Measurements from ENCODE around the gene PPP1R36.
"Not testable (repeated sequence)": the region's sequence is repeated elsewhere in the genome, so short reads cannot be mapped to it uniquely, and the experiment has no call there.

PPP1R36 gene, protein sequence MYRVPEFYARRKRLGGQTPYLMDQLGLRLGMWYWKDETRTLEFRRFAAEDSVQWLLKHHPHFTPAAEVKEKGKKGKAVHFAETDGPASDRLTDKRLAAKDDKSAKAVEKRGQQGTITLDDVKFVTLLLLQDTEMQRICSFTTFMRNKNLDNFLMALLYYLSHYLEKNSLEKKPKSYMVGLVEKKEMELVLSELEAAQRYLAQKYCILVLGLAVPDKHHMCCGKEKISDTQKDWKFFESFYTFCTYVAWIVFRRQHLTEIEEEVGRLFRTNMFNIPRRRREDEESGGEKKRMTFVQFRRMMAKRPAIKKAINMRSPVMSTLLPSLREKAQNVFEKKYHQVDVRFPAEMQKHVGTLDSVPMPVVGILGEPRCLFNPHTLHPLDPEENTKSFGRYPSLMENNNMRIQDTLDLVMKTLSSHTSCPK

DNA sequence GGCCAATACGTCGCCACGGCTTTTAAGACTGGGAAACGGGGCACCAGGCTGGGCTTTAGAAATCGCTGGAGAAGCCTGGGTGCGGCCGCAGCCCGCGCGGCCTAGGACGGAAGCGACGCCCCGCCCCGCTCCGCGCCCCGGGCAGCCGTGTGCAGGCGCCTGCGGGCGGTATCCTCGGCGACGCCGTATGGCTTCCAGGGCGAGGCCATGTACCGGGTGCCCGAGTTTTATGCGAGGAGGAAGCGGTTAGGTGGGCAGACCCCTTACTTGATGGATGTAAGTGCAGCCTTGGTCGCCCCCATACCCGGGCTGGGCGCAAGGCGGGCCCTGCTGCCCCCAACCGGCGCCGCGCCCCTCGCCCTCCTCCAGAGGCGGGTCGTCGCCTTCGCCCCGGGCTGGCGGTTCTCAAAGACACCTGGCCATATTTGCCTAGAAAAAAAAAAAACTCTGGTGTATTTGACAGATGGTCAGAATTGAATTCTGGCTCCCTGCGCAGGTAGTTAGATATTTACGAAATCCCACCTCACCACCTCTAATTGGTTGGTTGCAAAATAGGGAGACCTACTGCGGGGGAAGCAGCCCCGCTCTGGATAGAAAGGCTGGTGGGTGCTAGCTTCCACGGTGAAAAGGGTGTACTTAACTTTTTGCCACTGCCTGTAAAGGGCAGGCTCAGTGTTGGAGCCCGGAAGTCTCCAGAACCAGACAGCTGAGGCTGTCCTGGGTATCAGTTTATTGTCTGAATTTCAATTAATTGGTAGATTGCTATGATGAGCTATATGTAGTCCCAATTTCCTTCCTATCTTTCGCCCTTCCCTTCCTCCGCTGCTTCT is at the start of gene PPP1R36:
Gene PPP1R36, plus strand, starts transcription at position 171 of the 830 bp plus-strand sequence. Its CDS starts 37 bp downstream, at position 208.
- DNase-seq: peak; percentile 85

DNA sequence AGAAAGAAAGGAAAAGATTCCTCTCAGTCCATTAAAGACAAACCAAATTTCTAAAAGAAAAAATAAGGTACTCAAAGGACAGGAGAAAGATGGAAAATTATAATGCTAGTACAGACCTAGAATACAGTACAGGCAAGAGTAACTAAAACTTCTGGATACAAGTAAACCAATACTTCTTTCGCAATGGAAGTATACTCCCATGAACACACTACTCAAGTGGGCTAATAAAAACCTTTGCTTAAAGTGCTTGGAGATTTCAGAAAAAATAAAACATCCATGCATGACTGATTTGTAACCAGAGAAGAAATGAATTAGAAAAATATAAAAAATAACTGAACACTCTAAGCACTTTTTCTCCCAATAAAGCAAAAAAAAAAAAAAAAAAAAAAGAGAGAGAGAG is 49.7 kb upstream of the PPP1R36 start:
- DNase-seq: no peak

DNA sequence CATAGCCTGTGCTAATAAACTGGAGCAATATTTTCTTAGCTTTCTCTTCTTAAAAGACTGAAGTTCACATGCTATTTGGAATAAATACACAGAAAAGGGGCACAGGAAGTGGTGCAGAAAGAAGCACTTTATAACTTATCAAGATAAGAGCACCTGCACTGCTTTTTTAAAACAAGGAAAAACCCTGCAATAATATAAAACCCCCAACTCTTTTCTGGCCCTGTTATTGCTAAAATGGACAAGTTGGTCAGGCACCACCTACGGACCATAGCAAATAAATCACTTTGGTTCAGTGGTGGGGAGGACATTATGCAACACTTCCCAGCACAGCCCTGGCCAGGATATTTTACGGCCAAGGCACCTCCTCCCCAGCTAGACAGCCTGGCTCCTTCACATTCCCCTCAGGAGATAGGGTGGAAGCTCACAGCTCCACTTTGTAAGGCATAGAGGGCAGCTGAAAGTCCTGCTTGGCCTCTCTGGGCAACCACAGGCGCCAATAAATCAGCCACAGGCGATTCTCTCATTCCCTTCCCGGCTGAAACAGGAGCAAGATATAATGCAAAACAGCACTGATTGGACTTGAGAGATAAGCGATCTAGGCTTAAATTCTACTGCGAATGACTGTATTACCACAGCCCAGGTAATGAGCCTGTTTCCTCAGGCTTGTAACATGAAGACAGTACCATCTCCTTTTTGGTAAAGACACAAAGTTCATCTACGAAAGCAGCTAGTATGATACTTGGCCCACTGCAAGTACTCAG is 48.2 kb upstream of the PPP1R36 start:
- DNase-seq: no peak

DNA sequence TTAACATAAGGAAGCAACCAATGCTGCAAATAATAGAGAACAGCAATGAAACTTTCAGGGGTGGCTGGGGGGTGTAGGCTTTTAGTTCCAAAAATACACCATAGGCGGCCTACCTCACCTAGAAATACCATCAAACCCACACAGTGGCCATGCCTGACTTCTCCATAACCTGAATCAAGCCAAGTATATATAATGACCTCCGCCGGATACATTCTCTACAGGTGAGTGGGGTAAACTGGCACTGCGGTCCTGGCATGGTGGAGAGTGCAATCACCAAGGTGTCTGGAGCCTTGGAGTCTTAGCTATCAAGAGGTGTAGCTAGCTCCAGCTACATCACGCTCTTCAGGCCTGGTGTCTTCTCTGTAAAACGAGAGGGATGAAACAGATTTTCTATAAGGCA is 47.3 kb upstream of the PPP1R36 start:
- no peak for DNase-seq

DNA sequence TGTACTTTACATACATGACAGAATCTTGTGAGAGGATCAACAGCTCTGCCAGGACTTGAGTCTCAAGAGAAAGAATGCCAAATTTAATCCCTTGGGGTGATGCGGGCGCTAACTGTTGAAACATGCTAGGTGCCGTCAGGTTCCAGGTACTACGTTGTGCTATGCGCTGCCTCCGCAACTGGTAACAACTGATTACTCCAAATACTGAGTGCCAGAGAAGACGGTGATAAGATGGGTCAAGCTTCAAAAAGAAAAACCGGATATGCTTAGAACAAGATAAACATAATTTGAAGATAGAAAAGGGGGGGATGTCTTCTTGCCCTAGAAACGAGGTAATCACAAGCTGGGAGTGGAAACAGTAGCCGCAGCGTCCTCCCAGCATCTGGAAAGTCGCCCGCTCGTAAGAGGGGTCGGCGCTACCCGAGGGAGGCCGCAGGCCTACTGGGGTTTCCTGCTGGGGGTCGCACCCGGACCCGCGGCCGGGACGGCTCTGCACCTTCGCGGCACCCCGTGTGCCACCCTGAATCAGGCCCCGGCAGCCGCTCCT is 46.8 kb upstream of the PPP1R36 start:
- DNase-seq: peak; percentile 23

DNA sequence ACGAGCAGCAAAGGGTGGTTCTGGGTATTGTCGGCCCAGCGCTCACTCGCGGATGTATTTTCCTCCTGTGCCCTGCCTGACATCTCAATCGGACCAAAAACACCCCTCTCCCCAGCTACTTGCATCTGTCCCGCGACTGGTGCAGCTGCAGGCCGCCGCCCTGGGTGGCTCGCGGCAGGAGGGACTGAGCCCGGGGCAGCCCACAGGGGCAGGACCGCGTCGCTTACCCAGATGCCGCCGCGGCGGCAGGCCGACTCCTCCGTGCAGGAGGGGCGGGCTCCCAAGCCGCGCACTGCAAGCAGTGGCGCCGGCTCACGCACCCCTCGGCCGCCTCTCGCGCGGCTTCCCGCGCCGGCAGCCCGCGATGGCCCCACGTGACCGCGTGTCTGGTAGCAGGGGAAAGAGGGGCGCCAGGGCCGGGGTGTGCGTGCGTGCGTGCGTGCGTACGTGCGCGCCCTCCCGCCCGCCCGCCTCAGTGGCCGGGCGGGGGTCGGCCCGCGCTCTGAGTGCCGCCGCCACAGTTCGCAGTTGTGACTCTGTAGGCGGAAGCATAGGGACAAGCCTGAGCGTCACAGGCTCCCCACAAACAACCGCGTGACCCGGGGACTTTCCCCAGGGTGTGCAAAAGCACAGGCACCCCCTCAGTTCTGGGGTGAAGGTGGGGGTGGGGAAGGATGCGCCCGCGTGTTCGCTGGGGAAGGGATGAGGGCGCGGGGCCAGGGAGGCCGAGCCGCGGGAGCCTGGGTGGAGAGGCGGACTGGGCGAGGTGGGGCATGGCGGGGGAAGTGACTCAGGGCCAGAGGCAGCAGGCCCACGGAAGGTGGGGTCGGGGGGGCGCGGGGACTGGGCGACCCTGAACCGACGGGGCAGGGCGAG is 46.1 kb upstream of the PPP1R36 start, which contains the start of gene ZBTB25:
Gene ZBTB25, minus strand, starts transcription at position 405 of the 876 bp plus-strand sequence. CDS start 13,305 bp downstream, outside the sequence.
- DNase-seq: peak; percentile 89

DNA sequence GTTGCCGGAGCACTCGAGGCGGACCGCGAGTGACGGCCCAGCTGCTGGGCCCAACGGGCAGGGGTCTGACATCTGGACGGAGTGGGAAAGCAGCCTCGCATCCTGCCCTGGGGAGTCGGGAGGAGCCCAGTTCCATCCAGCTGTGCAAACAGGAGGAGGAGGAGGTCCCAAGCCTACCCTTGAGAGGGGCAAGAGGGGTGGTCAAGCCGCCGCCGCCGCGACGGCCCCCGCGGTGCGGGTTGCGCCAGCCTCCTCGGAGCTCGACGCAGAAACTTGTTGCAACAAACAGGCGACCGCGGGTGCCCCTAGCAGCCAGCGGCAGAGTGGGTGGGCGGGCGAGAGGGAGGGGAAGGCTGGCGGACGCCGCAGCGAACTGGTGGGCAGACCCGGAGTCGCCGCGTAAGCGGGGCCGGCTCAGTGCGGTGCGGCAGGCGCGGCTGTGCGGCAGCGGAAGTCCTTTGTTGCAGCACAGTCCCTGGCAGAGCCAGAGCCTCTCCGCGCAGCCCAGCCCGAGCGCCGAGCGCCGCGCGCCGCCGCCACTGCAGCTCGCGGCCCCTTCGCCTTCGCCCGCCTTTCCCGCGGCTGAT is 45.4 kb upstream of the PPP1R36 start, which contains the start of gene ZBTB1:
Gene ZBTB1, plus strand, starts transcription at position 461 of the 587 bp plus-strand sequence. CDS start 16,735 bp downstream, outside the sequence.
- DNase-seq: peak; percentile 75

DNA sequence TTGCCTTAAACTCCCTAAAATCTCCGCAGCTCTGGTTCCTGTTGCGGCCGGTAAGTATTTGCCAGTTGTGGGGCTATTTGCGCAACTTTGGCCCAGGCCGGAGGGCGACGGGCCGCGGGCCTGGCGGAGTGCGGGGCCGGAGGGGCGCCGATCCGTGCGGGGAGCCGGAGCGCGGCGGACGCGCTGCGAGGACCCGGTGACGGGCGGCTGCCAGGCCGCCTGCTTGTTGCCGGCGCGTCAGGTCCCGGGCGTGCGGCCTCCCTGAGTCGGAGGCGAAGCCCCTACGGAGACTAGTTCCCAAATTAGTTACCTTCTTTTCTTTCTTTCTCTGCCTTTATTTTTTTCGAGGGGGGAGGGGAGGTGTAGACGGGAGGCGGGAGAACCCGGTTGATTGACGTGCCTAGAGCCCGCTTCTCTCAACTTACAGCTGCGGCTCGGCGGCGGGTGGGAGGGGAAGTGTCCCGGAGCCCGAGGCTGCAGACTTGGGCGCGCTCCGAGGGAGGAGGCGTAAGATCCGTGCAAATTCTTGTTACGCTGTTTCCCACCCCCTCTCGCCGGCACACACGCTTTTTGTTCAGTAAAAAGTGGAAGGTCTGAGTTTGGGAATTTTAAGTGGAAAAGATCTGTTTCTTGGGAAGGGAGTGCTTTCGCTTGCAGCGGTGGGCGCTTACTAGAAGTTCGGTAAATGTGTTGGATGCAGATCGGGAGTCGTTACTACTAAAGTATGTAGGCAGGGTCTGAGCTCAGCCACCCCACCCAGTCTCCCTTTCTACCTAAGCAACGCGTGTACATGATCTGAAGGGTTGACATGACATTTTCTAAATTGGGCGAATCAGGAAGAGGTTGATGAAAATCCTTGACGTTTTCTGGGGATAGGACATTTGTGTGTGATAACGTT is 44.6 kb upstream of the PPP1R36 start:
- DNase-seq: peak; percentile 87

DNA sequence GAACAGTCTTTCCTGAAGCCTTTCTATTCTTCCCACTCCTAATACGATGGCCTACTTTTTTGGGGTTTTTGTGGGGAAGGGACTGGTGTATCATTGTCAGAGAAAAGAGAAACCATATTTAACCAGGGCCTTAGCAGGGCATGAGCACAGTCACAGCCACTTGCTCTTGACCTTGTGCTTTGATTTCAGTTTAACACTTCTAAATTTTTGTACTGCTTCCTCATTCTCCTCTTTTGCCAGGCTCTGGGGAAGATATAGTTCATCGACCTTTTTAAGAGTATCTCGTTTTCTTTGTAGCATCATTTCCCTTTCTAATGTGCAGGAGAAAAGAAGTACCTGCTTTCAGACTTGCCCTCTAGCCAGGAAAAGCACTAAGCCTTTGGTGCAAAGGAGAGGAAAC is 43.0 kb upstream of the PPP1R36 start:
- no peak for DNase-seq

DNA sequence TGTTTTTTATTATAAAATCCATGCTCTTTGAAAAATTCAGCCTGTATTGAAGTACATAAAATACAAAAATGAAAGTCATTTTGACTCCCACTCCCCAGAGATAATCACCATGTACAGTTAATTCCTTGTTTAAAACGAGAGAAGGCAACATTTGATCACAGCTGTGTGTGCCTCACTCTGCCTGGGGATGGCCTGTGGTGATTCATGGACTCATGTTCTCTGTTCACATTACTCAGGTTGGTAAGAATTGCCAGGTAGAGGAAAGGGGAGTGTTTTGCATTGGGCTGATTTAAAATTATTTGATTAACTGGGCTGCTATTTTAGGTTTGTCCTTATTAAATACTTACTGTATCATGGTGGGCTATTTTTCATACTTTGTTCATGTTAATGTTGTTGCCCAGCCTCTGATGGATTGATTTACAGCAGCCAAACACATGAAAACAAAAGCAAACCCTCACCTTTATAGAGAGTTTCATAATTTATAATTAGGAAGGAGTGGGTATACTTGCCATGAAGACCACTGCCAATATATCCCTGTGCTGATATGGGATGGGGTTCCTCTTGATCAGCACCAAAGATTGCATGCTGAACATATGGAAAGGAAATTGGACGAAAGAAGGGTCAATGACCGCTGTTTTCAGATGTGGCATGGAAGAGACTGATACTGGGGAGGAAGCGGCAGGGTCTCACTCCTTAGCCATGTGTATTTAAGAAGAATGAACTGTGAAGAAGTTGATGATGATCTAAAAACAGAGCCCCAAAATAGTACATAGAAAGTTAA is 42.2 kb upstream of the PPP1R36 start:
- no peak for DNase-seq

DNA sequence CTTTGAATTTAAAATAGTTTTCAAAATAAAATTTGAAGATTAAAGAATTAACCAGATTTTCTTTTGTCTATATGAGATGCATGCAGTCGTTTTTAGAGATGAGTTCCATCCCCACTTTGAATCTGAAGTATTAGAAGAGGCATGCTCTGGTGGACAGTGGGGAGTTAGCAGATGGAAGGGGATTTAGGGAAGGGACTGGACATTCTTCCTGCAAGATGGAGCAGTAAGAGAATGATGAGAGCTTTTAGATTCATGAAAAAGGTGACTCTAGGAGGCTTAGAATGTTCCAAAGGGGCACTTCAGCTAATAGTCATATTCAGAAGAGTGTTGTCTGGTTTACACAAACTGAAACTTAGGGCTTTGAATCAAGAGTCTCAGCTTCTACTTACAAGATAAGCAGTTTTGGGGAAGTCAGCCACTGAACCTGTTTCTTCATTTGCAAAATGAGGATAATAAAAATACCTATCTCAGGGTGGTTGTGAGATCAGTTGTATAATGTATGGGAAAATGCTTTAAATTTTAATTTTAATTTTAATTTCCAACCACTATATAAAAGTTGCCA is 41.5 kb upstream of the PPP1R36 start:
- no peak for DNase-seq

DNA sequence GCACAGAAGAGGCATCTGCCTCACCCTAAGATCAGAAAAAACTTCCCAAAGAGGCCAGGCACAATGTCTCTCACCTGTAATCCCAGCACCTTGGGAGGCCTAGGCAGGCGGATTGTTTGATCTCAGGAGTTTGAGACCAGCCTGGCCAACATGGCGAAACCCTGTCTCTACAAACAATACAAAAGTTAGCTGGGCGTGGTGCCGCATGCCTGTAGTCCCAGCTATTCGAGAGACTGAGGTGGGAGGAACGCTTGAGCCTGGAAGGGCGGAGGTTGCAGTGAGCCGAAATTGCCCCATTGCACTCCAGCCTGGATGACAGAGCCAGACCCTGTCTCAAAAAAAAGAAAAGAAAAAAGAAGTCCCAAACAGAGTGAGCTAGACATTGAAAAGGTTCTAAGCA is 40.7 kb upstream of the PPP1R36 start:
- DNase-seq: no peak

DNA sequence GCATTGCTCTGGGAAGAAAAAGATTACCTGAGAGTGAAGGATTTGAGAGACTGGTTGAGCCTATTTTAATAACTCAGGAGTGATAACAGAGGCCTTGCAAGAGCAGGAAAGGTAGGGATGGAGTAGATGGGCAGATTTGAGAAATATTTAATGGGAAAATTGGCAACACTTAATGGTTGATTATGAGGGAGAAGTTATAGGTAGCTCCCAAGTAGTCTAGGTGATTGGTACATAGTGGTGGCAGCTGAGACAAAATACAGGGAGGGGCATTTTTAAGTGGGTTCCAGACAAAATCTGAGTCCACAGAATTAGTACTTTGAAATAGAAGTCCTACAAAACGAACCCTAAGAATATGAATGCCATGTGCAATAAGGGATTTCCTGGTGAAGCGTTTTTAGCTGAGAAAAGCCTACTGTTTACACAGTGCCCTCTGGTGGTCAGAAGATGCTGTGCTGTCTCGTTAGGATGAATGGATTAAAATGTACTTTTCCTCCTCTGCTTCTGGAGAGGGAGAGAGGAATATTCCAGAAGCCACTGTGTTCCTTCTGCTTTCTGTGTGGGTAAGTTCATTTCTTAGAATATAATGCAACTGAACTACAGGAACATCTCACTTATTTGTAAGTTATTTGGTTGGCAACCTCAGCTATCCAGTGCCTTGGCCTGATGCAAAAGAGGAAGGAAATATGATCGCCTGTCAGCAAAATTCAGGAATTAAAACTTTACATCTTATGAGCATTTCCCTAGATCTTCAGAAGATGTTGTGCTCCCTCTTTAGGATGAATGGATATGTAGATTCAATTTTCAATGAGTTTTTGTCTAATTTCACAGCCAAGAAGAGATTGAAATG is 38.7 kb upstream of the PPP1R36 start:
- DNase-seq: peak; percentile 69

DNA sequence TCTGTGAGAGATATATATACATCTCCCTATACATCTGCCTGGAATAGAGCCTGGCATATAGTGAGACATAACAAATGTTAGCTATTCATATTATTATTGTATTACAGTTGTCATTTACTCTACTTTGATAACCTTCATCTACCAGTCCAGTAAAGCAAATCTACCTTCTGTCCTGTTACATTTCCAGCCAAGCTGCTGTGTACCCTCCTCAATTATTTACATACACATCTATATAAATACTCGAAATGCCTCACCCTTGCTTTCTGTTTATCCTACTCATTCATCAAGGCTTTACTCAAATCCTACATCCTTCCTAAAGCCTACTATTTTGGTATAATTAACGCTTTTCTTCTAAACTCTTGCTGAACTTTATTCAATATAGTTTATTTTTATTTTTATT is 36.5 kb upstream of the PPP1R36 start:
- DNase-seq: no peak

DNA sequence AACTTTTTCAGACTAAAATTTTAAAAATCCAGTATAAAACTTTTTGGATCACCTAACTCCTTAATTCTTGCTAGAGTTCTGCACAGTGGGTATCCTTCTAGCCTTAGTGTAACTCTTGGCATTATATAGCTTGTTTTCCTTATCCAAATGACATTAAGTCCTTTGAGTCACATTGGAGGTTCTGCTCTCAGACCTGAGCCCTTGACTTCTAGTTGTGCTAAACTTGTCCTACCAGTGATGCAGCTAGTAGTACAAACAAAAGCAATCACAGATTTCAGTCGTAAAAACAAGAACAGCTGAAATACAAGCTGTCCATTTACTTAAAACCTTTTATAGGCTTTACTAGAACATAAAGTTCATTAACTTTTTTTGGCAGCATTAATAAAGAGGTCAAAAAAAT is 34.7 kb upstream of the PPP1R36 start:
- DNase-seq: no peak

DNA sequence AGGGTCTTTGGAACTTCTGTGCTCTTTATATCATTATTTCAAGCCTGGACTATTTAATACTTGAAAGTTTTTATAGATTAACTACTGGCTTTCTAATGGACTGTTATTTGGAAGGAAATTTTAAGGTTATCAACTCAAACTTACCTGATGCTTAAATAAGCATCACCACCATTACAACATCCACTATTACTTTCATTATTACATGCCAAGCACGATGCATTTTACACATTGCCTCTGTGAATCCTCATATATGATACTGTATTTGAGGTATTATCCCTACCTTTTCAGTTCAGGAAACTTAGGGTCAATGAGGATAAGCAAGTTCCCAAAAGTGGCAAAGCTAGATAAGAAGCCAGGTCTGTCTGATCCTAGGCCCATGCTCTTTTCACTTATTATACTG is 32.8 kb upstream of the PPP1R36 start:
- DNase-seq: no peak

DNA sequence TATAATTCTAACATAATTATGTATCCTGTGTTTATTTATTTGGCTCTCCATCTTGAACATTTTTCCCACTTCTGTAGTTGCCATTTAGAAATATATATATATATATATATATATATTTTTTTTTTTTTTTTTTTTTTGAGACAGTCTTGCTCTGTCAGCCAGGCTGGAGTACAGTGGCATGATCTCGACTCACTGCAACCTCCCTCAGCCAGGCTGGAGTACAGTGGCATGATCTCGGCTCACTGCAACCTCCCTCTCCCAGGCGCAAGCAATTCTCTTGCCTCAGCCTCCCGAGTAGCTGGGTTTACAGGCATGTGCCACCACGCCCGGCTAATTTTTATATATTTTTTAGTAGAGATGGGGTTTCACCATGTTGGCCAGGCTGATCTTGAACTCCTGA is 32.1 kb upstream of the PPP1R36 start:
- DNase-seq: not testable (repeated sequence)

DNA sequence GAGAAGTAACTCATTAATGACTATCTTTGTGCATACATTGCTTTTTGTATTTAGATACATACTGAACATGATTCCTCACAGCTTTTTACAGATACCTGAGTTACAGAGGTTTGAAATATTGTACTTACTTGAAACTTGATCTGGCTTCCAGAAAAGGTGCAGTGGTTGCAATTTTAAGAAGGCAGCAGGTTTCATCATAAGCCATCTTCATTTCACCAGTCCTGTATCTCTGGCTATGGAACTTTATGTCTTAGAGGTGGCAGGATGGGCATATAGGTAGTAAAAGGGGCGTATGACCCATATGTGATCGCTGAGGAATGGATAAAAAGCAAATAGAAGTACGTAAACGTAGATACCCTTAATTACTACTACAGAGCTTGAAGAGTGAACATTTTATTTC is 31.5 kb upstream of the PPP1R36 start:
- DNase-seq: no peak

Data from NCI-H1105 treated with DMSO at 0.1 percent for 48 hours (cell line).